ENCODE data around the gene HBEGF.

- TF ChIP-seq CTCF (IDR thresholded peaks at IDR 0.05) (no peak), POLR2A (IDR thresholded peaks at IDR 0.05) (no peak)
Observed at GRCh38 chr5:140381351-140381750, 34.9 kb upstream of the HBEGF start.
